Activated CD4-positive, alpha-beta memory T cell treated with anti-CD3 and anti-CD28 coated beads, Interleukin-2, amount 10 ng/mL, durations not matched to agents 7 days and 5 days (primary cell): Measurements from ENCODE around the gene DBH. TPM values are rescaled to one million over a fixed set of nuclear protein-coding genes. Genes with fewer than 3 reads are reported as not detected.
A peak's percentile ranks its signal among the peaks of the same experiment; 100 is the strongest.

Source experiments
- CTCF ChIA-PET: fragments of 350-600 bp; sonication (Branson Sonifier 250); formaldehyde crosslinking; loops from one replicate; lab custom pipeline; 2021; ENCODE audit warnings: antibody characterized with exemption, inconsistent platforms; lab: Charles Lee
- POLR2A ChIA-PET: fragments of 350-600 bp; sonication (Branson Sonifier 250); formaldehyde crosslinking; loops from one replicate; lab custom pipeline; 2021; ENCODE audit warnings: antibody characterized with exemption; lab: Charles Lee
- DNase-seq: peaks from one replicate; pipeline ENCODE4 v3.0.0-alpha.2; 2020
- H3K27ac Mint-ChIP-seq: one replicate; pipeline ENCODE4 v1.8.0; 2021; ENCODE audit warnings: mild to moderate bottlenecking, mixed read lengths
- H3K27me3 Mint-ChIP-seq: one replicate; pipeline ENCODE4 v1.8.0; 2021; ENCODE audit warnings: mixed read lengths
- H3K36me3 Mint-ChIP-seq: one replicate; pipeline ENCODE4 v1.8.0; 2021; ENCODE audit warnings: low read depth, mixed read lengths
- H3K4me1 Mint-ChIP-seq: one replicate; pipeline ENCODE4 v1.8.0; 2021; ENCODE audit warnings: mixed read lengths
- H3K4me3 Mint-ChIP-seq: one replicate; pipeline ENCODE4 v1.8.0; 2021; ENCODE audit warnings: mild to moderate bottlenecking, mixed read lengths
- H3K9me3 Mint-ChIP-seq: one replicate; pipeline ENCODE4 v1.8.0; 2021; ENCODE audit warnings: mixed read lengths
- total RNA-seq, 2 experiments: library from RNA; stranded (reverse); gene quantifications; one replicate each; pipeline ENCODE4 v1.2.3, GENCODE V29; 2021

Gene DBH
- total RNA-seq, 2 experiments from 2014 or later = not detected

DNA sequence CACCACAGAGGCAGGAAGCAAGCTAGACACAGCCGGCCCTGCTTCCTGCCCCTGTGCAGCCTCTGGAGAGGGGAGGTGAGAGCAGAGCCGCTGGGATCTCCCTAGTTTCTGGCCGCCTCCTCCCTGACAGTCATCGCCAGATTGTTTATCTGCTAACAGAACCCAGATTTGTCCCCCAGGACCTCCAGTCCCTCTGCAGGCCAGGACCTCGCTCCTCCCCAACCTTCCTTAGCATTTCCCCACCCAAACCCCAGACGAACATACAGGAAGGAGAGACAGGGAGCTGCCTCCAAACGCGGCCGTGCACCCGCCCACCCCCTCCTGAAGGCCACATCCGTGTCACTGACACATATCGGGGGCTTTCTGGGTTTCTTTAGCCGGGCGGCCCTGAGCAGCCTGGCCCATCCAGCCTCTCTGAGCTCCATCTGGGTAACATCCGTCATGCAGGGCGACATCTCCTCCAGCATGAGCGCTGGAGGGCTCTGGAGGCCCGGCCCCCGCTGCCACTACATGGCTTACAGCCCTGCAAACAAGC is 47.5 kb downstream of the DBH start:
- CTCF ChIA-PET = interaction anchor here (1.1 kb wide), 1 partner anchor 93 kb away, joined by 3 read pairs; no protein-coding TSS in a partner anchor
- H3K9me3 Mint-ChIP-seq = no peaks in the 10 kb centered on the region
- peaks cover 18% of the 10 kb centered on the region for H3K4me1 Mint-ChIP-seq
- POLR2A ChIA-PET = interaction anchor here (1.0 to 1.7 kb wide), 7 partner anchors 10 to 914 kb away, joined by 3 to 12 read pairs (median 3); partner anchors contain the start of gene GTF3C5
- no peaks in the 10 kb centered on the region for H3K27me3 Mint-ChIP-seq
- H3K36me3 Mint-ChIP-seq = no peaks in the 10 kb centered on the region
- H3K4me3 Mint-ChIP-seq = peak overlapping the region; percentile 59
- peak overlapping the region; percentile 88 for H3K27ac Mint-ChIP-seq
- DNase-seq = peak; percentile 68

DNA sequence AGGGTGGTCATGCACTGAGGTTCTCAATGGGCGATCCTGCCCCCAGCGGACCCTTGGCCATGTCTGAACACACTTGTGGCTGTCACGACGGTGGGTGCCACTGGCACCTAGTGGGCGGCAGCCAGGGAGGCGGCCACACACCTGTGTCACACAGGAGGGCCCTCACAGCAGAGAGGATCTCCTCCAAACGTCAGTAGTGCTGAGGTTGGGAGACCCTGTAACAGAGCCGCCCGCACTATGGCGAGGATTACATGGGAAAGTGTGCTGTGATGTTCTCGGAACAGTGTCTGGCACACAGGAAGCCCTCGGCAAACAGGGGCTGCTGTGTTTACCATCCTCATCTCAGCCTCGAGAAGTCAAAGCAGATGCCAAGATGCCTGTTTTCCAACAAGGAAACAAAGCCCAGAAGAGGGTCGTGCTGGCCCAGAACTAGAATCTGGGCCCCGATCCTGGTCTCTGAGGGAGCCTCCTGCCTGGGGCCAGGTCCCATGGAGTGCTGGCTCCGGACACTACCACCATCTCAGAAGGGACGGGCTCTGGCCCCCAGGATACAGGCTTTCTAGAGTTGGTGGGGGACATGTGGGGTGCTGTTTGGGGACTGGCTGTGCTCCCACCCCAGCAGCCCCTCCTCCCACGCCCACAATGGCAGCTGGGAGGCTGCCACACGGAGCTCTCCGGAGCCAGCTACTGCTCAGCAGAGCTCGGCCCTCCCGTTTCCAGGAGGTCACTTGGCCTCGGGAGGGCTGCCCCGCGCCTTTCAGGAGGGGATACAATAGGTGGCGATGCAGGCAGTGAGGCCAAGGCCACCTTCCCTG is 48.2 kb downstream of the DBH start:
- H3K4me3 Mint-ChIP-seq = no peak overlapping the region
- H3K4me1 Mint-ChIP-seq = peaks cover 18% of the 10 kb centered on the region
- no peak for DNase-seq
- no peaks in the 10 kb centered on the region for H3K27me3 Mint-ChIP-seq
- H3K9me3 Mint-ChIP-seq = no peaks in the 10 kb centered on the region
- peak overlapping the region; percentile 88 for H3K27ac Mint-ChIP-seq
- H3K36me3 Mint-ChIP-seq = no peaks in the 10 kb centered on the region
- POLR2A ChIA-PET = interaction anchor here (1.3 to 1.7 kb wide), 5 partner anchors 10 to 43 kb away, joined by 3 to 12 read pairs (median 5); no protein-coding TSS in a partner anchor
- CTCF ChIA-PET = interaction anchor here (1.1 kb wide), 1 partner anchor 94 kb away, joined by 3 read pairs; no protein-coding TSS in a partner anchor

DNA sequence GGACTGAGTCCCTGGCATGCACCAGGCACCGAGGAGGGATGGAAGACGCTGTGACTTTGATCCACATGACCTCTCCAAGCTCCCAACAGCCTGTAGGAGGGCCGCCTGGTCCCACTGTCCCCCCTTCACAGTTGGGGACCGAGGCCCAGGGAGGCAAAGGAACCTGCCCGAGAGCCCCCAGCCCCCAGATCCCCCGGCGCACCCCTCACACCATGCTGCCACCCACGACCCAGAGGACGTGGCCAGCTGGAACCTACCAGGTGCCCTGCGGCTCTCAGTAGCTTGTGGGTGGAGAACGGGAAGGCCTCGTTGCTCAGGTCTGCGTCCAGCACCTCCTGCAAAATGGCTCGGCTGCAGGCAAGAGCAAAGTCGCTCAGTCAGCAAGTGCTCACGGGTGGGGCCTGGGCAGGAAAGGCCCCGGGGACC is 48.8 kb downstream of the DBH start:
- no peaks in the 10 kb centered on the region for H3K9me3 Mint-ChIP-seq
- ChIA-PET POLR2A (no interaction called here), CTCF (no interaction called here)
- peaks cover 18% of the 10 kb centered on the region for H3K4me1 Mint-ChIP-seq
- H3K36me3 Mint-ChIP-seq = no peaks in the 10 kb centered on the region
- no peak overlapping the region for H3K27ac Mint-ChIP-seq
- no peak for DNase-seq
- no peak overlapping the region for H3K4me3 Mint-ChIP-seq
- no peaks in the 10 kb centered on the region for H3K27me3 Mint-ChIP-seq

DNA sequence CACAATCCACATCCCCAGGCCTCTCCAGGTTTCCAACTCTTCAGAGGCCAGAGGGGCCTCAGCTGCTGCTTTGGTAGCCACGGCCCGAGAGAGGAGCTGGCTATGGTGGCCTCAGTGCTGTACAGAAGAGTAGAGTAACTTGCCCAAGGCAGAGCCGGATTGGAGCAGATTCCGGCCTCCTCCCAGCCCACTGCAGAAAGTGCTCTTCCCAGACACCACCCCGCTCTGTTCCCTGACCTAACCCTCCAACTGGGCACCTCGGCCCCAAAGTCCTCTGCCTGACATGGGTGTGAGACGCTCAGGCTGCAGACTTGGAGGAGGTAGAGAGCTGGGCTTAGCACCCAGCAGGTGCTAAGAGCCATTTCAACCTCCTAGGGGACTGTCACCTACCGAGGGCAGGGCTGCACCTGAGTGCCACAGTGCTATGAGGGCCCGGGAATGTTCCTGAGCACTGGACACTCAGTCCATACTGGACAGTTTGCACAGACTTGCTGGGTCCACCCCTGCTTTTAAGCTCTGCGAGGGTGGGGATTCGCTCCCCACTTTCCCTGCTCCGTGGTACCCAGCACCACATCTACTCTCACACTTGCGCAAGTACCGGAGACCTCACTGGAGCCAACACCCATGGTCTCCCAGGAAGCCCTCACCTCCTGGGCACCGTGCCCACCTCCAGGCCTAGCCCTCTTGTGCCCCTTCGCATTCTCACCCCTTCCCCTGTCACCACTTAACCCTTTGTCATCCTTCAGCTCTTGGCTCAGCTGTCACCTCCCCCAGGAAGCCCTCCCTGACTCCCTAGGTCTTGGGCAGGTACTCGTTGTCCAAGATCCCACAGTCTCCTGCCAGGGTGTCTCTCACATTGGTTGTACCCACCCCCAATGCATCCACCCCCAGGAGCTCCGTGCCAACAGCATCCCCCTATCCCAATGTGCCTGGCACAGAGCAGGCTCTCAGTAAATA is 49.8 kb downstream of the DBH start:
- ChIA-PET POLR2A (no interaction called here), CTCF (no interaction called here)
- H3K4me3 Mint-ChIP-seq = no peak overlapping the region
- H3K27ac Mint-ChIP-seq = no peak overlapping the region
- H3K4me1 Mint-ChIP-seq = peaks cover 18% of the 10 kb centered on the region
- H3K36me3 Mint-ChIP-seq = no peaks in the 10 kb centered on the region
- no peaks in the 10 kb centered on the region for H3K9me3 Mint-ChIP-seq
- DNase-seq = no peak
- H3K27me3 Mint-ChIP-seq = no peaks in the 10 kb centered on the region

DNA sequence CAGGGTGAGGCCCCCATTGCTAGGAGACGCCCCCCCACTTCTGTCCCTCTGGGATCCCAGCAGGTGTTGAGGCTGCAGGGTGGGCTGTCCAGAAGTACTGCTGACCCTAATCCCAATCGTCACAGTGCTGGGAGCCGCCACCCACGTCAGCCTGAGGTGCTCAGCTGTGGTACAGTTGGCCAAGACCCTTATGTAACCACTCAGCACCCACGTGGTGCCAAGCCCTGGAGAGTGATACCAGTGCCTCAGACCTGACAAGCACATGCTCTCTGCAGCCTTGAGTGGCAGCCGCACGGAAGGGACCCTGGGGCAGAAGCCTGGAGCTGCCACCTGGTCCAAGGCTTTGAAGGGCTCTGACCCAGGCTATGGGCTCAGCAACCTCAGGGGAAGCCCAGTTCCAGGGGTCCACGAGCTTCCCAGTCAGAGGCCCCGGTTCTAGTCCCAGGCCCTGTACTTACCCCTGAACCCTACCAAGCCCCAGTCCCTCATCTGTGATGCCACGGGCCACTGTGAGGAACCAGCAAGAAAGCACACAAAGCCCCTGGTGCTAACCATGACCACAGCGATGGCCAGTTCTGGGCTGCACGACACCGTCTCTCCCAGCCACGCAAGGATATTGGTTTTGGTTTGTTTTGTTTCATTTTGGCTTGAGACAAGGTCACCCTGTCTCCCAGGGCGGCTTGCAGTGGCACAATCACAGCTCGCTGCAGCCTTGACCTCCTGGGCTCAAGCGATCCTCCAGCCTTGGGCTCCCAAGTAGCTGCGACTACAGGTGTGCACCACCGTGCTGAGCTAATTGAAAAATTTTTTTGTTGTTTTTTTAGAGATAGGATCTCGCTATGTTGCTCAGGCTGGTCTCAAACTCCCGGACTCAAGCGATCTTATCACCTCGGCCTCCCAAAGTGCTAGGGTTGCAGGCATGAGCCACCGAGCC is 50.7 kb downstream of the DBH start:
- ChIA-PET CTCF (no interaction called here), POLR2A (no interaction called here)
- no peaks in the 10 kb centered on the region for H3K27me3 Mint-ChIP-seq
- H3K4me3 Mint-ChIP-seq = no peak overlapping the region
- H3K27ac Mint-ChIP-seq = no peak overlapping the region
- DNase-seq = no peak
- peaks cover 17% of the 10 kb centered on the region for H3K4me1 Mint-ChIP-seq
- H3K9me3 Mint-ChIP-seq = no peaks in the 10 kb centered on the region
- no peaks in the 10 kb centered on the region for H3K36me3 Mint-ChIP-seq

DNA sequence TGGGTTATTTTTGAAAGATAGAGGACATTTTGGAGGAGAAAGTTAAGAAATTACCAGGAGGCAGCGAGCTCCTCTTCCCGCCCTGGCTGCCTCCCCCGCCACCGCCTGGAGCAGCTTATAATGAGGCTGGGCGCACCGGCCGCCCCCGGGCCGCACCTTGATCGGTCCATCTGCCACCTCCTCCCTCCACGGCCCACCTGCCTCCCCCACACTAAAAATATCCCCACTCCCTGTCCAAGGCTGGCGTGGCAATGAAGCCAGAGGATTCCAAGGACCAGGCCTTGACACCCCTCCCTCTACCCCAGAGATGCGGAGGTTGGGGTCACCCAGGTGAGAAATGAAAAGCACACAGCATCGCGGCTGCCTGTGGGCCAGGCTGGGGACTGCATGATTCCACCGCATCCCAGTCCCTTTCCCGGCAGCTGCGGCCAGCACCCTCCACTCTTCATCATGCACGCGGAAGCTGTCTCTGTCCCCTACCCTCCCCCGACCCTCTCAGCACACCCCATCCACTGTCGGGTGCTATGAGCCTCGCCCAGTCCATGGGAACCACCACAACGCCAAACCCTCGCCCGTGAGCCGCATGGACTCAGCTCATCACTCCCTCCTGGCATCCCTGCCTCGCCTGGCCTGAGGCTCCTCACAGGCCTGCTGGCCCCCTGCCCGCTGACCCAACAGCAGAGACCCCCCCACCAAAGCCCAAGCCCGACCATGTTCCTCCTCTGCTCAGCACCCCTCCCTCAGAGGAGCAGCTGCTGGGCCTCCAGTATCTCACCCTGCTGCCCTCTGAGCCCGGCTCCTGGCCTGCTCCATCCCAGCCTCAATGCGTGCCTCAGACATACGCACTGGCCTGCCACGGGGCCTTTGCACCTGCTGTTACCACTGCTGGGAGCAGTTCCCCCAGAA is 51.9 kb downstream of the DBH start:
- Mint-ChIP-seq H3K9me3 (no peaks in the 10 kb centered on the region), H3K27ac (no peak overlapping the region), H3K36me3 (no peaks in the 10 kb centered on the region), H3K4me1 (peaks cover 12% of the 10 kb centered on the region), H3K27me3 (no peaks in the 10 kb centered on the region), H3K4me3 (no peak overlapping the region)
- POLR2A ChIA-PET = no interaction called here
- CTCF ChIA-PET = no interaction called here
- DNase-seq = no peak

DNA sequence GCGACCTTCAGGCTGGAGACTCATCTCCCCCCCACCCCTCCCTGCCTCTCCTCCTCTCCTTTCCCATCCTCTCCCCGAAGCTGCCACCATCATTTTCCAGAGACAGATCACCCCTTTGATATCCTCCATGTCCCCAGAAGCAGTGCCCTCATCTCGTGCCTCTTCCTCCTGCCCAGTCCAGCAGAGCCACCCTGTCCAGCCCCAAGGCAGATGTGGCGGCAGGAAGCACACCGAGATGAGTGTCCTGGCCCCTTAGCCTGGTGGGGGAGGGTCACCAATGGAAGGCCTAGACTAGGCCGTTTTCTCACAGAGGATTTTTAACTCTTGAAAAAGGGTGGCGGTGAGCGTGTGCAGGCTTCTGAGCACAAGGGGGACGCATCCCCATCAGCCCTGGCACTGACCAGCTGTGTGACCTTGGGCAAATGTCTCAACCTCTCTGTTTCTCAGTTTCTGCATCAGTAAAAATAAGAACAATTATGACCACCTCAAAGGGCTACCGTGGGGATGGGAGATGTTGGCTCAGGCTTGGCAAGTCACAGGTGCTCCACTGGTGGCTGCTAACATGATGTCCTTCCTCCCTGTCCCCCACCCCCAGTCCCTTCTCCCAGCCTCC is 53.1 kb downstream of the DBH start:
- H3K4me1 Mint-ChIP-seq = peaks cover under 1% of the 10 kb centered on the region
- ChIA-PET CTCF (no interaction called here), POLR2A (no interaction called here)
- no peak overlapping the region for H3K27ac Mint-ChIP-seq
- DNase-seq = no peak
- H3K27me3 Mint-ChIP-seq = no peaks in the 10 kb centered on the region
- no peaks in the 10 kb centered on the region for H3K36me3 Mint-ChIP-seq
- H3K9me3 Mint-ChIP-seq = no peaks in the 10 kb centered on the region
- no peak overlapping the region for H3K4me3 Mint-ChIP-seq

DNA sequence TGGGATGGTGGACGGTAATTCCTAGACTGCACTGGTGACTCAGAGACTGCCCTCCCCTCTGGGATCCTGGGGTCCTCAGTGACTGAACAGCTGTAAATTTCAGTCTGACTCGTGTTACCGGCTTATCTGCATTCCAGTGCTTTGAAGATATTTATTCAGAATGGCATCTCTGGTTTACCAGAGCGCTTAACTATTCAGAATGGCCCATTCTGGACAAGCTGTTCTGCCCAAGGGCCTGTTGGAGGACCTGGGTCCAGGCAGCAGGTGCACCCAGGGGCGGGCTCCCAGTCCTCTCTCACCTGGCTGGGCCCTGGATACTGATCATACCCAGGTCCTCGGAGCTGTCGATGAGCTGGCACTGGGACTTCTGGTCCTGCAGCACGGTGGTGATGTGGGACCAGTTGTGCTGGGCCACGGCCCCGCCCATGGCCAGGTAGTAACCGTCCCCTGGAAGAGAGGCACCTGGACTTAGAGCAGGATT is 54.0 kb downstream of the DBH start:
- no peak overlapping the region for H3K27ac Mint-ChIP-seq
- no peak for DNase-seq
- no peaks in the 10 kb centered on the region for H3K4me1 Mint-ChIP-seq
- H3K36me3 Mint-ChIP-seq = no peaks in the 10 kb centered on the region
- ChIA-PET CTCF (no interaction called here), POLR2A (no interaction called here)
- no peak overlapping the region for H3K4me3 Mint-ChIP-seq
- no peaks in the 10 kb centered on the region for H3K9me3 Mint-ChIP-seq
- H3K27me3 Mint-ChIP-seq = no peaks in the 10 kb centered on the region

DNA sequence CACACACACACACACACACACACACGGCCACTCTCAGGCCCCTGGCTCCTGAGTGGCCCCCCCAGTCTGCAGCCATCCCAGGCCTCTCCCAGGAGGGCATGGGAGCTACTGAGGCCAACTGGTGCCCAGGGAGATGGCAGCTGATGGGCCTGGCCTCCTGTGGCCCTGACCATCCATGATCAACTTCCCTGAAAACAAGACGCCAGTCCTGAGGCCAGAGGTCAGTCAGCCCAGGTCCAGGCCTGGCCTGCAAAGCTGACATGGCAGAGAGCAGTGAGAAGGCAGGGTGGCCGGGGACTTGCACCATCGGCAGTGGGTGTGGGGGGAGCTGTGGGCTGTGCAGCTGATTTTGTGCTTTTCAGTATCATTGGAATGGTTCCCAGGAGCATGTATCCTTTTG is 55.0 kb downstream of the DBH start:
- H3K4me3 Mint-ChIP-seq = no peak overlapping the region
- ChIA-PET CTCF (no interaction called here), POLR2A (no interaction called here)
- no peaks in the 10 kb centered on the region for H3K4me1 Mint-ChIP-seq
- H3K27me3 Mint-ChIP-seq = no peaks in the 10 kb centered on the region
- no peaks in the 10 kb centered on the region for H3K9me3 Mint-ChIP-seq
- no peak for DNase-seq
- H3K36me3 Mint-ChIP-seq = no peaks in the 10 kb centered on the region
- no peak overlapping the region for H3K27ac Mint-ChIP-seq

DNA sequence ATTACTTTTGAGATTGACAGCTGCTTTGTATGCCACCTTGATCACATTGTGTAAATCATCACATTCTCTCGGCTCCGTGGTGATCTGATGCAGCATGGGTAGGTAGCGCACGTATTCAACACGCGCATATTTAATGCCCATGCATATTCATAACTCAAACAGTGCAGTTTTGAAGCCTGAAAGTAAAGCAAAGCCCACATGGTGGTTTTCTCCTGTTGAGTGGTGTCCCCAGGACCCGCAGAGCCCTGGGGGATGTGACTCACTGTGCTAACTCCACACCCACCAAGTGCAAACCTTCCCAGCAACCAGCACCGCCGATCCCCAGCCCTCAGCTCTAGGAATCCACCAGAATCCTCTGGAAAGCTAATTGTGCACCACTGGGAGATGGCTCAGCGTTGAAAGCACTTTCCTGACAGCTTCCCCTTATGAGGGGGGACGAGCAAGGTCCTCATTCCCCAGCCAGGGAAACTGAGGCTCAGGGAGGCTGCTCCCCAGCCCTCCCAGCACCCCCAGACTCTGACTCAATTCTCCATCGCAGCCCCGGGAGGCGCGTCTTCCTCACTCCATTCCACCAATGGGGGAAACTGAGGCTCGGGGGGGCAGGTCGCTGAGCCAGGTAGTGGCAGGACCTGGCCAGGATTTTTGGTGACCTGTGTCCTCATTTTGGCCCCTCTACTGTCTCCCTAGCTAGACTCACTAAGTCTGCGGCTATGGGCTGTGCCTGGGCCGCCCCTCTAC is 55.6 kb downstream of the DBH start:
- CTCF ChIA-PET = no interaction called here
- Mint-ChIP-seq H3K27ac (no peak overlapping the region), H3K36me3 (no peaks in the 10 kb centered on the region), H3K27me3 (no peaks in the 10 kb centered on the region), H3K4me1 (peaks cover 1% of the 10 kb centered on the region), H3K4me3 (no peak overlapping the region), H3K9me3 (no peaks in the 10 kb centered on the region)
- POLR2A ChIA-PET = no interaction called here
- no peak for DNase-seq
